MCF 10A (cell line): Measurements from ENCODE around the gene DHDH. TPM values are rescaled to one million over a fixed set of nuclear protein-coding genes. Genes with fewer than 3 reads are reported as not detected.

Source experiments
- BruUV-seq: library from RNA; stranded (reverse); fragments of 400-500 nt; replicated peaks from 2 replicates; lab custom pipeline; 2021; lab: Mats Ljungman, UMichigan
- CTCF ChIA-PET: fragments of 300-600 bp; sonication (Branson Sonifier 250); formaldehyde crosslinking; extraction: SDS; loops from one replicate; lab custom pipeline; 2021; ENCODE audit warnings: antibody characterized with exemption, inconsistent platforms; lab: Yijun Ruan, JAX
- POLR2A ChIA-PET: fragments of 300-600, 350-650 bp; sonication (Branson Sonifier 250); formaldehyde crosslinking; extraction: SDS; loops from one replicate; lab custom pipeline; 2020; ENCODE audit warnings: antibody characterized with exemption, inconsistent platforms; lab: Yijun Ruan, JAX
- DNase-seq: peaks from one replicate; pipeline ENCODE4 v3.0.0-alpha.2; 2018; ENCODE audit not compliant: unreplicated experiment
- H3K27ac Mint-ChIP-seq: one replicate; pipeline ENCODE4 v1.8.0; 2022; ENCODE audit warnings: mild to moderate bottlenecking, low read depth, mixed read lengths; ENCODE audit not compliant: unreplicated experiment
- H3K27me3 Mint-ChIP-seq: one replicate; pipeline ENCODE4 v1.8.0; 2022; ENCODE audit warnings: mixed read lengths; ENCODE audit not compliant: insufficient read depth, unreplicated experiment
- H3K36me3 Mint-ChIP-seq: one replicate; pipeline ENCODE4 v1.8.0; 2022; ENCODE audit warnings: mild to moderate bottlenecking, moderate library complexity, mixed read lengths; ENCODE audit not compliant: insufficient read depth, unreplicated experiment
- H3K4me1 Mint-ChIP-seq: one replicate; pipeline ENCODE4 v1.8.0; 2022; ENCODE audit warnings: mixed read lengths; ENCODE audit not compliant: insufficient read depth, unreplicated experiment
- H3K4me3 Mint-ChIP-seq: one replicate; pipeline ENCODE4 v1.8.0; 2022; ENCODE audit warnings: mild to moderate bottlenecking, moderate library complexity, mixed read lengths; ENCODE audit not compliant: unreplicated experiment
- H3K9me3 Mint-ChIP-seq: one replicate; pipeline ENCODE4 v1.8.0; 2022; ENCODE audit warnings: mixed read lengths; ENCODE audit not compliant: unreplicated experiment
- CTCF ChIP-seq: fragments of 200-600 bp; IDR thresholded peaks from one replicate; pipeline ENCODE4 v1.8.0; 2022; ENCODE audit warnings: antibody characterized with exemption, mild to moderate bottlenecking; ENCODE audit not compliant: unreplicated experiment
- intact Hi-C: fragments of 100-400 bp; cut with micrococcal nuclease; formaldehyde crosslinking; loops from 2 replicates; pipeline ENCODE4 v1.14.1; 2022
- total RNA-seq: library from RNA; stranded (reverse); gene quantifications from 2 replicates; pipeline ENCODE4 v1.2.3, GENCODE V29; 2022

DHDH gene
- total RNA-seq, 1 experiment from 2014 or later, result not detected

- Mint-ChIP-seq H3K36me3 (peaks cover 76% of the 10 kb centered on the region), H3K27me3 (no peaks in the 10 kb centered on the region), H3K9me3 (no peaks in the 10 kb centered on the region), H3K4me1 (peaks cover 18% of the 10 kb centered on the region), H3K27ac (no peak overlapping the region), H3K4me3 (no peak overlapping the region)
- no TSS peak for BruUV-seq
- no peak for DNase-seq
- ChIA-PET POLR2A (interaction anchor here (0.8 to 4.2 kb wide), 2 partner anchors 9 to 24 kb away, joined by 4 to 47 read pairs; partner anchors contain the start of genes GYS1 and RUVBL2), CTCF (interaction anchor here (2.1 kb wide), 1 partner anchor 11 kb away, joined by 8 read pairs; no protein-coding TSS in a partner anchor)
- no peak for TF ChIP-seq CTCF
- intact Hi-C loops, result no loop called here
These were observed 35.3 kb downstream of the DHDH start for GRCh38 chr19:48968813-48969218.

- peak; percentile 34 for DNase-seq
- H3K27me3 Mint-ChIP-seq, result no peaks in the 10 kb centered on the region
- ChIA-PET CTCF (interaction anchor here (1.3 to 2.9 kb wide), 6 partner anchors 11 to 128 kb away, joined by 4 to 18 read pairs (median 6); partner anchors contain the start of genes GYS1, PPP1R15A and RUVBL2), POLR2A (interaction anchor here (0.8 to 1.1 kb wide), 2 partner anchors 8 to 24 kb away, joined by 3 to 4 read pairs; partner anchors contain the start of genes GYS1 and RUVBL2)
- no peak overlapping the region for H3K27ac Mint-ChIP-seq
- H3K4me3 Mint-ChIP-seq, result no peak overlapping the region
- intact Hi-C loops, result loop anchor here (2.0 kb wide), 2 partner anchors 69 to 175 kb away; partner anchors contain the start of gene NUCB1
- H3K4me1 Mint-ChIP-seq, result peaks cover 11% of the 10 kb centered on the region
- H3K36me3 Mint-ChIP-seq, result peaks cover 77% of the 10 kb centered on the region
- no TSS peak for BruUV-seq
- TF ChIP-seq CTCF, result no peak
- no peaks in the 10 kb centered on the region for H3K9me3 Mint-ChIP-seq
These were observed 36.0 kb downstream of the DHDH start for GRCh38 chr19:48969276-48970138.

- BruUV-seq, result no TSS peak
- Mint-ChIP-seq H3K27me3 (no peaks in the 10 kb centered on the region), H3K27ac (no peak overlapping the region), H3K36me3 (peaks cover 77% of the 10 kb centered on the region), H3K4me1 (peaks cover 6% of the 10 kb centered on the region), H3K9me3 (no peaks in the 10 kb centered on the region), H3K4me3 (no peak overlapping the region)
- ChIA-PET POLR2A (interaction anchor here (0.9 to 1.4 kb wide), 3 partner anchors 8 to 97 kb away, joined by 3 to 12 read pairs (median 3); partner anchors contain the start of gene PPP1R15A), CTCF (interaction anchor here (0.5 to 2.9 kb wide), 13 partner anchors 9 to 561 kb away, joined by 3 to 18 read pairs (median 4); partner anchors contain the start of genes GYS1, PPP1R15A and RUVBL2)
- no peak for TF ChIP-seq CTCF
- no peak for DNase-seq
- intact Hi-C loops, result loop anchor here (2.0 kb wide), 2 partner anchors 69 to 175 kb away; partner anchors contain the start of gene NUCB1
These were observed 36.8 kb downstream of the DHDH start for GRCh38 chr19:48970139-48970766.
